Measurements from ENCODE around the gene PLA2G4B. TPM values are rescaled to one million over a fixed set of nuclear protein-coding genes. Genes with fewer than 3 reads are reported as not detected.

Gene PLA2G4B
- polyA plus RNA-seq, 1 experiment = 2.4 TPM

DNA sequence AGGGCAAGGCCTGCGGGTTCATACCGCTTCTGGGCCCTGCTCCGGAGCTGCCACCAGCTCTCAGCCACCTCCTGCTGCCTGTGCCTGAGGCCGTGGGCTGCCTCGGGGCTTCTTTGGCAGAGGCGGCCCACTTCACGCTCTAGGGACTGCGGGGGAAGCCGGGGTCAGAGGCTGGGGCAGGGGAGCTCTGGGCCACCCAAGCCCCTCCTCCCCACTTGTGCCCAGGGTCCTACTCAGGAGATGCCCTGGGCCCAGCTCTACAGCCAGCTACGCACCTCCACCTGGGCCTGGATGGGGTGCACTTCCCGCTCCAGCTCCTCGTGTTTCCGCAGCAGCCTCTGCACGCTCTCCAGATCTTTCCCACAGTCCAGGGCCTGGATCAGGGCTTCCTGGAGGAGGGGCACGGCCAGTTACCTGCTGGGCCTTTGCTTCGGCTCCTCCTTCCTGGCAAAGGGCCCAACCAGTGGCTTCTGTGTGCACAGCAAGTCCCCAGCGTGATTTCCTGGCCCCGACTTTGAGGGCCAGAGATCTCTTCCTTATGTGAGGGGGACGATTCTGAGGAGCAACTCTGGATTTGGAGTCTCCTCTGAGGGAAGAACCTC, 24.0 kb downstream of the PLA2G4B start:
- POLR2A ChIA-PET = no interaction called here

GRCh38 chr15:41865490-41866055, 26.9 kb downstream of the PLA2G4B start:
- Histone ChIP-seq H3K4me3 (ENCODE audit: low read depth, low read length) (no peak overlapping the region), H3K36me3 (ENCODE audit: control insufficient read depth, insufficient read depth, low read length) (no peaks in the 10 kb centered on the region), H3K27me3 (ENCODE audit: control insufficient read depth, insufficient read depth, low read length) (peaks cover 15% of the 10 kb centered on the region)
- ChIA-PET POLR2A (no interaction called here), CTCF (no interaction called here)
- TF ChIP-seq, protein P1, sequence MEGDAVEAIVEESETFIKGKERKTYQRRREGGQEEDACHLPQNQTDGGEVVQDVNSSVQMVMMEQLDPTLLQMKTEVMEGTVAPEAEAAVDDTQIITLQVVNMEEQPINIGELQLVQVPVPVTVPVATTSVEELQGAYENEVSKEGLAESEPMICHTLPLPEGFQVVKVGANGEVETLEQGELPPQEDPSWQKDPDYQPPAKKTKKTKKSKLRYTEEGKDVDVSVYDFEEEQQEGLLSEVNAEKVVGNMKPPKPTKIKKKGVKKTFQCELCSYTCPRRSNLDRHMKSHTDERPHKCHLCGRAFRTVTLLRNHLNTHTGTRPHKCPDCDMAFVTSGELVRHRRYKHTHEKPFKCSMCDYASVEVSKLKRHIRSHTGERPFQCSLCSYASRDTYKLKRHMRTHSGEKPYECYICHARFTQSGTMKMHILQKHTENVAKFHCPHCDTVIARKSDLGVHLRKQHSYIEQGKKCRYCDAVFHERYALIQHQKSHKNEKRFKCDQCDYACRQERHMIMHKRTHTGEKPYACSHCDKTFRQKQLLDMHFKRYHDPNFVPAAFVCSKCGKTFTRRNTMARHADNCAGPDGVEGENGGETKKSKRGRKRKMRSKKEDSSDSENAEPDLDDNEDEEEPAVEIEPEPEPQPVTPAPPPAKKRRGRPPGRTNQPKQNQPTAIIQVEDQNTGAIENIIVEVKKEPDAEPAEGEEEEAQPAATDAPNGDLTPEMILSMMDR (IDR thresholded peaks at IDR 0.05; ENCODE audit: insufficient read depth, low read depth, low read length) = no peak
- no peak for DNase-seq (ENCODE audit: low read depth)

More for the DNA sequence above, 24.0 kb downstream of the PLA2G4B start:
- Histone ChIP-seq H3K27me3 (ENCODE audit: control insufficient read depth, insufficient read depth, low read length) (peaks cover 13% of the 10 kb centered on the region), H3K36me3 (ENCODE audit: control insufficient read depth, insufficient read depth, low read length) (no peaks in the 10 kb centered on the region), H3K4me3 (ENCODE audit: low read depth, low read length) (no peak overlapping the region)
- no peak for DNase-seq (ENCODE audit: low read depth)
- TF ChIP-seq, protein P1 (IDR thresholded peaks at IDR 0.05; ENCODE audit: insufficient read depth, low read depth, low read length) = no peak
- CTCF ChIA-PET = interaction anchor here (0.7 kb wide), 1 partner anchor 44 kb away, joined by 3 read pairs; no protein-coding TSS in a partner anchor

- ChIA-PET POLR2A (no interaction called here), CTCF (no interaction called here)
- H3K27me3 ChIP-seq (ENCODE audit: control insufficient read depth, insufficient read depth, low read length) = peaks cover 15% of the 10 kb centered on the region
- no peaks in the 10 kb centered on the region for H3K36me3 ChIP-seq (ENCODE audit: control insufficient read depth, insufficient read depth, low read length)
- H3K4me3 ChIP-seq (ENCODE audit: low read depth, low read length) = no peak overlapping the region
- TF ChIP-seq, protein P1 (IDR thresholded peaks at IDR 0.05; ENCODE audit: insufficient read depth, low read depth, low read length) = no peak
- no peak for DNase-seq (ENCODE audit: low read depth)
Observed at GRCh38 chr15:41866263-41866703, 27.6 kb downstream of the PLA2G4B start.

GRCh38 chr15:41866872-41867579, 28.4 kb downstream of the PLA2G4B start:
- H3K4me3 ChIP-seq (ENCODE audit: low read depth, low read length) = no peak overlapping the region
- H3K27me3 ChIP-seq (ENCODE audit: control insufficient read depth, insufficient read depth, low read length) = peaks cover 15% of the 10 kb centered on the region
- TF ChIP-seq, protein P1 (IDR thresholded peaks at IDR 0.05; ENCODE audit: insufficient read depth, low read depth, low read length) = no peak
- POLR2A ChIA-PET = interaction anchor here (0.6 kb wide), 1 partner anchor 14 kb away, joined by 9 read pairs; no protein-coding TSS in a partner anchor
- no peak for DNase-seq (ENCODE audit: low read depth)
- CTCF ChIA-PET = no interaction called here
- H3K36me3 ChIP-seq (ENCODE audit: control insufficient read depth, insufficient read depth, low read length) = no peaks in the 10 kb centered on the region

- TF ChIP-seq, protein P1 (IDR thresholded peaks at IDR 0.05; ENCODE audit: insufficient read depth, low read depth, low read length) = no peak
- no peak overlapping the region for H3K4me3 ChIP-seq (ENCODE audit: low read depth, low read length)
- no peak for DNase-seq (ENCODE audit: low read depth)
- no peaks in the 10 kb centered on the region for H3K36me3 ChIP-seq (ENCODE audit: control insufficient read depth, insufficient read depth, low read length)
- H3K27me3 ChIP-seq (ENCODE audit: control insufficient read depth, insufficient read depth, low read length) = peaks cover 10% of the 10 kb centered on the region
- CTCF ChIA-PET = no interaction called here
- POLR2A ChIA-PET = no interaction called here
Observed at GRCh38 chr15:41868321-41868720, 29.7 kb downstream of the PLA2G4B start.
